NCI-H2107 treated with DMSO at 0.1 percent for 48 hours (cell line): ENCODE measurements around the gene ZNF30.
"Not testable (repeated sequence)": the region's sequence is repeated elsewhere in the genome, so short reads cannot be mapped to it uniquely, and the experiment has no call there.

ENCODE experiments used
- DNase-seq: peaks from one replicate; lab custom pipeline; 2025; ENCODE audit not compliant: unreplicated experiment; lab: John Stamatoyannopoulos, UW

The ZNF30 gene

DNA sequence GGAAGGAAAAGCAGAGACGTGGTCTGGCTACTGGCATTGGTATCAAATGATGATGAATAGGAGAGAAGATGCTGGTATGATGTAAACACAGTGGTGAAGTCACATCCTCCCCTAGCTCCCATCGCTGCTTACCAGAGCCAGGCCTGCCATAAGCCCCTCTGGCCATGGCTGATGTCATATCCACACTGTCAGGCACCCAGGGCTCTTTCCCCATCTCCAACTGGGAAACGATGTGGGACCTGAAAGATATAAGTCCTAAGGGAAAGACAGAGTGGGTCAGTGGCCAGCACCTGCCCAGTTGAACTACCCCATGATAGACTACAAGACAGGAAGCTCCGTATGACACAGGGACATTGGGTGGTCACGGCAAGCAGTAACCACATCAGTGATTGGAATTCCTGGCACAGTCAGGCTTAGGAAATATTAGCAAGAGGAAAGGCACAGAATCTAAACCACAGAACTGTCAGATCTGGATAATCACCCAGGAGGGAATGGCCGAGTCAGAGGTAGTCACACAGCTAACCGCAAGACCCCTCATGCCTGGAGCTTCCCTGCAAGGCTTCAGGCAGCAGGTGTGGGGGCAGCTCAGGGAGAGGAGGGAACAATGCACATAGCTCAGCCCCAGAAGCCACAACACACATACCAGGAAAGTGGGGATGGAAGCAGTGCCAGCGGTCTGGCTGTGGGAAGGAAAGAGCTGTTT is 33.6 kb downstream of the ZNF30 start:
- no peak for DNase-seq

DNA sequence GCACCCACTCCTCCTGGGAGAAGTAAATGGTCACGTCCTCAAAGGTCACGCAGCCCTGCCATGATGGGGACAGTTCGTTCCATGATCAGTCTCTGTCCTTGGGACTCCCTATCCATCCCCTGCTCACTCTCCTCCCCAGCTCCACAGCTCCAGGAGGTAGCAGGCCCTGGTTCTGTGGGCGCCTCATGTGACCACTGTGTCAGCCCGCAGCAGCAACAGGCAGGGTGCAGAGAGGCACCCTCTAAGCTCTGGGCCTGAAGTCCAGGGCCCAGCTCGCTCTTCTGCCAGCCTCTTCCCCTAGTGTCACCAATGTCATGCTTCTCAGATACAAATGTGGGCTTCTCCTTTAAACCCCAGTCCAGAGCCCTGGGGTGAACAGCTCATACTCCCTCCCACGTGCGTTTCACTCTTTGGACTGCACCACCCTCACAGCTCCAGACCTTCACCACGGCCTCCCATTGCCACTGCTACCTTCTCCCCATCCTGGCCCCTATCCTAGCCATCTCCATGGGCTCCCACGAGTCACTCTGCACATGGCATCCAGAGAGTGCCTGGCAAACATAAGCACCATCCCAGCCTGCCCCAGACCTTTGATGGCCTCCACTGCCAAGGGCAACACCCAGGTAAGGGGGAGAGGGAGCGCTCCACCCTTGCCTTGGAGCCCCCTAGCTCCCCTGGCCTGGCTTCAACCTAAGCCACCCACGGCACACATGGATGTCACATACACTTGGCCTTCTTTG is 34.4 kb downstream of the ZNF30 start:
- DNase-seq = no peak

DNA sequence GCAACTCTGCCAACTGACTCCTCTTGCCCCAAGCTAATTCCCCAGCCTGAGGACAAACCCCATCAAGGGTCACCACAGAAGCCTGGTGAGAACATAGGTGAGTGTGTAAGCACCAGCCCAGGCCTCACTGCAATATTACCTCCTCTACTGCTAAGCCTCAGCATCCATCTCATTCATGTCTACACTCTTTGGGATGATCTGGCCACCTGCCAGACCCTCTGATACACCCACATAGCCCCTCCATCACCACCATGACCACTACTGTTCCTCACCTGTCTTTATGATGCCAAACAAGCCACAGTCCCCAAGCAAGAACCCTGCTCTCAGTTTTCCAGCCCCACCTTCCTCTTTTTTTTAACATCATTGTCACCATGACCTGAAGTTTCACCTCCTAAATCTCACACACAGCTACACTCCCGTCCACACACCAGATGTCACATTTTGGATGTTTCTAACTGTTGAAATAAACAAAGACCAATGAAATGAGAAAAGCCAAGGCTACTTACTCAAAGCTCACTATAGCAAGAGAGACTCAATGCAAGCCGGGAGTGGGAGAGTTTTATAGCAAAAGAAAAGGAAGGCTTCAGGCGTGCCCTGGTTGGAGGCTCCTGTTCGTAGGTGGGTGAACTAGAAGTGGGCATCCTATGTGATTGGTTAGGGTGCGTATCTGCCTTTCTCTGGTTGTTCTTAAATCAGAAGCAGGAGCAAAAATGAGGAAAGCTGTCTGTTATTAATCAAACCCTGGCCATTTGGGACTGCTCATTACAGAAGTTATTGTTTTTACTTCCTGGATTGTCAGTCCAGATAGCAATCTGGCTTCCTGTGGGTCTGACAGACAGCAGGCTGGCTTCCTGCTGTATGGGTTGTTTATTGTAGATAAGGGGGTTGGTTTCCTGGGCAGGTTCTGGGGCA is 35.3 kb downstream of the ZNF30 start:
- no peak for DNase-seq

DNA sequence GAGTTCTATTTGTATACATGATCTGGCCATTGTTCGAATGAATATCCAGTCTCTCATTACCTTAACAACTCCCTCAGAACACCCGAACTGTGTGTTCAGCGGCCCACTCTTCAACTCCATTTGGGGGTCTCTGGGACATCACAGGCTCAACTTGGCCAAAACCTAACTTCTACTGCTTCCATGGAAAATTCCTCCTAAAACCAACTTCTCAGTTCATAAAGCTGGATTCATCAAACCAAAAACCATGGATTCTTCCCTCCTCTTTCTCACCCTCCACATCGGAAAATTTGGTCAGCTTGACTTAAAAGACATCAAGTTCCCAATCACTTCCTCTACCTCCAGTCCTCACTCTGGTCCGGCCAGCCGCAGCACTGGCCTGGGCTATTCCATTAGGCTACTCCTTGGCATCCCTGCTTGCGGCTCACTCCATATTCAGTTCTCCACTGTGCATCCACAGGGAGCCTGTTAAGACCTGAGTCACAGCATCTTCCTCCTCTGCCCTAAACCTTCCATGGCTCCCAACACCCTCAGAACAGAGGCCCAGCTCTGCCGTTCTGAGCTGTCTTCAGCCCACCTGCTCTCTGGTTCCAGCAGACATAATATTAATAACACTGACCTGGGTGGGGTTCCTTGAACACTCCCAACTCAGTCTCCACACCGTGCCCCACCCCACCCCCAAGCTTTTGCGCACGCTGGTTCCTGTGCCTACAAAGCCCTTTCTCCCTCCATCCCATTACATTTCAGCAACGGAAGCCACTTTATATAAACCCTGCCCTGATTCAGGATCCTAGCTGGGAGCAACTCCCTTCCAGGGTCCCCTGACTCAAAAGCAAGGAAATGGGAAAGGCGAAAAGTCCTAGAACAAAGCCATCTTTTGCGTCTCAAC is 36.2 kb downstream of the ZNF30 start:
- no peak for DNase-seq

DNA sequence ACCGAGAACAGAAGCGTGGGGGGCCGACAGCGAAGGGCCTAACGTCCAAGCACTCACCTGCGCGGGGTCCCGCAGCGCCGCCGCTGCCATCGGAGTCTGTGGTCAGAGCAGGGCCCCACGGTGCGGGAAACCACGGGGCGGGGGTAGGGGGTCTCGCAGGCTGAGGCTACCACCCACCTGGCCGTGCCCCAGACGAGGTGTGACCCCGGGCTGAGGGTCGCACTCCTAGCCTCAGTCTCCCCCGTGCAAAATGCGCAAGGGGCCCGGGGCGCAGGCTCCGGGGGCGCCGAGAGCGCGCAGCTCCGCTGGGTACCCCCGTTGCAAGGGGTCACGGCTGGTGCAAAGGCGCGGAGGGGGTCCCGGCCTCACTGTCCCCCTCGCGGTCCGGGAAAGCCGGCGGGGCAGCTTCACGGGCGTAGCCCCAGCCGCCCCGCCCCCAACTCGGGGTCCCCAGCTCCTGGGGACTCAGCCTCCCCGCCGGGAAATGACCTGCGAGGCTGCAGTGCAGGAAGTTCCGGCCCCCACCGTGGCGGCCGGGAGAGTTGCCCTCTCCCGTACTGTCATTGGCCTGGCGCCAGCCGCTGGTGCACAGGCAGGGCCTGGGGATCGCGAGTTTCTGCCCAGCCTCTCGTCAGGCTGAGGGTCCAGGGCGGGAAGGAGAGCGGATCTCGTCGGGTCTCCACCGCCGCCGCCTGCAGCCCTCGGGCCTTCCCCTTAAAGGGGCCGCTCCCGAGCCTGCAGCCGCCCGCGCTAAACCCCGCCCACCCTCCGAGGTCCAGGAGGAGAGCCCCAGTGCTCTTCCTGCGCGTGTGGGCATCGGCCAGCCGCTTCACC is 37.1 kb downstream of the ZNF30 start, which contains the start of gene ZNF792:
TSS of gene ZNF792 (minus strand) at position 657 of the 834 bp plus-strand sequence. CDS start at position 90, 567 bp downstream.
- no peak for DNase-seq

DNA sequence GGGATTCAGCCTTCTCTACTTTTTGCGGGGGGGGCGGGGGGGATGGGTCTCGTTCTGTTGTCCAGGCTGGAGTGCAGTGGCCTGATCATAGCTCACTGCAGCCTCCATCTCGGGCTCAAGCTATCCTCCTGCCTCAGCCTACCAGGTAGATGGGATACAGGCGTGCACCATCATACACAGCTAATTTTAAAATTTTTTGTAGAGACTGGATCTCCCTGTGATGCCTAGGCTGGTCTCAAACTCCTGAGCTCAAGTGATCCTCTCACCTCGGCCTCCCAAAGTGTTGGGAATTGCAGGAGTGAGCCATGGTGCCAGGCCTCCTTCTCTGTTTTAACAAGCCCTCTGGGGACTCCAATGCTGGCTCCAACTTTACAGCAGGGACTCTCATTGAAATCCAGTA is 37.9 kb downstream of the ZNF30 start:
- no peak for DNase-seq

DNA sequence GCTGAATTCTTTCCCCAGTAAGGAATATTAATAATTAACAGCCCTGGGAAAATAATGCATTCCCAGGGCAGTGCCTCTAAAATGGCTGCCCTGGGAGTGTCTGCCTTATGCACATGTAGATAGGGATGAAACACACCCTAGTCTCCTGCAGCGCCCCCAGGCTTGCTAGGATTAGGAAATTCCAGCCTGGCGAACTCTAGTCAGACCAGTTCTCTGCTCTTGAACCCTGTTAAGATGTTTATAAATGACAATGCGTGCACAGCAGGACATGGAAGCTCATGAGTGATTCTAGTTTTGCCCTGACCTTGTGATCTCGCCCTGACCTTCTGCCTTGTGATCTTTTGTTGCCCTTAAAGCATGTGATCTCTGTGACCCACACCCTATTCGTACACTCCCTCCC is 38.8 kb downstream of the ZNF30 start:
- DNase-seq = not testable (repeated sequence)

DNA sequence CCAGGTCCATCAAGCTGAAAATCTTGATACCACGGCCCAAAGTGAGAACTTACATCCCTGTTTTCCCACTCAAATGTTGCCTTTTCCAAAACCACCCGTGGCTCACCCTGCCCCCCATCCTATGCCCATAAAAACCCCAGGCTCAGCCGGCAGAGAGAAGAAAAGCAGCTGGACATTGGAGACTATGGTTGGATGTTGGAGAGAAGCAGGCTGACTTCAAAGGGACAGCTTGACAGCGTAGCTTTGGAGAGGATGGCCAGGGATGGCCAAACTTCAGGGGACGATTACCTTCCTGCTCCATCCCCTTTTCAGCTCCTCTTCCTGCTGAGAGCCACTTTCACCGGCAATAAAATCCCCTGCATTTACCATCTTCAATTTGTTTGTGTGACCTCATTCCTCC is 40.8 kb downstream of the ZNF30 start:
- DNase-seq = no peak

DNA sequence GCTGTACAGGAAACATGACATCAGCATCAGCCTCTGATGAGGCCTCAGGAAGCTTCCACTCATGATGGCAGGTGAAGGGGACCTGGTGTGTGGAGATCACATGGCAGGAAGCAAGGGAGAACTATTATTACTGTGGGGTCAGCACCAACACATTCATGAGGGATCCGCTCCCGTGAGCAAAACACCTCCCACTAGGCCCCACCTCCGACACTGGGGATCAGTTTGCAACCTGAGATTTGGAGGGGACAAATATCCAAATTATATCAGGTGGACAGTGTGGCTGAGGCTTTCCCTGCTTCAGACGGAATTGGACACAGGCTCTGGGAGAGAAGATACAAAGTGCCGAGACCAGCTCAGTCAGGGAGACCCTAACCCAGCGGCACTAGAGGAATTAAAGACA is 43.0 kb downstream of the ZNF30 start:
- no peak for DNase-seq

DNA sequence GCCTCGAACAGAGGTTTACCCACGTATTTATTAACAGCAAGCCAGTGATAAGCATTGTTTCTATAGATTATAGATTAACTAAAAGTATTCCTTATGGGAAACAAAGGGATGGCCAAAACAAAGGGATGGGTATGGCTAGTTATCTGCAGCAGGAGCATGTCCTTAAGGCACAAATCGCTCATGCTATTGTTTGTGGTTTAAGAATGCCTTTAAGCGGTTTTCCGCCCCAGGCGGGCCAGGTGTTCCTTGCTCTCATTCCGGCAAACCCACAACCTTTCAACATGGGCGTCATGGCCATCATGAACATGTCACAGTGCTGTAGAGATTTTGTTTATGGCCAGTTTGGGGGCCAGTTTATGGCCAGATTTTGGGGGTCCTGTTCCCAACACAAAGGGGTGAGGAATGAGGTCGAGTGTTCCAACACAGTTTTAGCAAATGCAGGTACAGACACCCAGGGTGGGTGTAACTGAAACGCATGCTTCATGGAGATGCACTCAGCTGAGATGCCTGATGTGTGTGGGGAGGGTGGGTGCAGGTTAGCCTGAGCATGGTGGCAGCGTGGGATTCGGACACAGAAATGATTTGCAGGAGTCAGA is 43.6 kb downstream of the ZNF30 start:
- not testable (repeated sequence) for DNase-seq

DNA sequence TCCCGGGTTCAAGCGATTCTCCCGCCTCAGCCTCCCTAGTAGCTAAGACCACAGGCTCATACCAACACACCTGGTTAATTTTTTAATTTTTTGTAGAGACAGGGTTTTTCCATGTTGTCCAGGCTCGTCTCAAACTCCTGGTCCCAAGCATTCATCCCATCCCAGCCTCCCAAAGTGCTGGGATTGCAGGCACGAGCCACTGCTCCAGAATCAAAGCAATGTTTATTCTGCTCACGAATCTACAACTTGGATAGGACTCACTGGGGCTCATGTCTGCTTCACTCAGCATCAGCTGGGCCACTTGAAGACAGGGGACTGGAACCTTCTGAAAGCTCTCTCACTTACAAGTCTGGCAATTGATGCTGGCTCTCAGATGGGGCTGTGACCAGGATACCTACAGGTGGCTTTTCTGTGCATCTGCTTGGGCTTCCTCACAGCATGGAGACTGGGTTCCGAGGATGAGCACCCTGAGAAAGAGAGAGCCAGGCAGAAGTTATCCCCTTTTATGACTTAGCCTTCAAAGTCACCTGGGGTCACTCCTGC is 45.5 kb downstream of the ZNF30 start:
- DNase-seq = no peak

DNA sequence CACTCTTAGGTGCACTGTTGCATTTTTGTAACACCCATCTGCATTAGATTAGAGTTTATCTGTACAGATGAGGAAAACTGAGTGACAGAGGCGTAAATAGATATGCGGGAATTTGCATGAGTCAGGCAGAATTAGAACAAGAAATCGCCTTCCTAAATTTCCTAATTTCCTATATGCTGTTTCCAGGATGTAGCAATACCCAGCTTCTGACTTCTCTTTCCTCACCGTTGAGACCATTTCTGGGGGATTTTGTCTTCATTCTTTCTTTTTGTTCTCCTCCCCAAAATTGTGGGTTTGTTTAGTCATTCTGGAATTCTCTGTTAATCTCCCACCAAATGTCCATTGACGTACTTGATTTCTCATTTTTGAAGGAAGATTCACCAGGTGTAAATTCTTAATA is 47.9 kb downstream of the ZNF30 start:
- no peak for DNase-seq

DNA sequence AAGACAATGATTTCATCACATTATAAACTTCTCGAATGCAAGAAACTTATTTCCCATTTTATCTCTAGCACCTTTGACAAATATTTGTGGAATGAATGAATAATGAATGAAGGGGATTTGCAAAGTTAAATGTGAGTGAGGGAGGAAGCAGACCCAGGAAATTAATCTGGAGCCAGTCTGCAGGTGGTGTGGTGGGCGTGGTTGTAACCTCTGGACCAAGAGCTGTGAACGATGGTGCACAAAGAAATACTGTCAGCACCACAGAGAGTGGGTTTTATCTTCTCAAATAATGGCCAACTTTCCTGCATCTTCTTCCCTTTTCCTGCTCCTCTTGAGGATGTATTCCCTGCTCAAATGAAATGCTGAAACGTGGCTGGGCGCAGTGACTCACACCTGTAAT is 48.4 kb downstream of the ZNF30 start:
- DNase-seq = no peak

DNA sequence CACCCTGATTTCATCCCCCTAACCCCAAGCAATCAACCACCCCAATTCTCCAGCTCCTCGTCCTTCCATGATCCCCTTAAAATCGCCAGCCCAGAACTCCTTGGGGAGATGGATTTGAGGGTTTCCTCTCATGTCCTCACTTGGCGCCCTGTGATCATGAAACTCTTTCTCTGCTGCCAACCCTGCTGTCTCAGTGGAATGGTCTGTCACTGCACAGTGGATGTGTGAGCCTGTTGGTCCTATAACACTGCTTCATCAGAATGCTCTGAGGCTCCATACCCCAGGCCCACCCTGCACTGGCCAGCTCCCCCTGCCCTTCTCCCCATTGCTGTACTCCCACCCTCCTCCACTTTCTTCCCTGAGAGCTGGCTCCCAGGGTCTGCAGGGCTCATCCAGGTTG is 49.9 kb downstream of the ZNF30 start:
- no peak for DNase-seq

DNA sequence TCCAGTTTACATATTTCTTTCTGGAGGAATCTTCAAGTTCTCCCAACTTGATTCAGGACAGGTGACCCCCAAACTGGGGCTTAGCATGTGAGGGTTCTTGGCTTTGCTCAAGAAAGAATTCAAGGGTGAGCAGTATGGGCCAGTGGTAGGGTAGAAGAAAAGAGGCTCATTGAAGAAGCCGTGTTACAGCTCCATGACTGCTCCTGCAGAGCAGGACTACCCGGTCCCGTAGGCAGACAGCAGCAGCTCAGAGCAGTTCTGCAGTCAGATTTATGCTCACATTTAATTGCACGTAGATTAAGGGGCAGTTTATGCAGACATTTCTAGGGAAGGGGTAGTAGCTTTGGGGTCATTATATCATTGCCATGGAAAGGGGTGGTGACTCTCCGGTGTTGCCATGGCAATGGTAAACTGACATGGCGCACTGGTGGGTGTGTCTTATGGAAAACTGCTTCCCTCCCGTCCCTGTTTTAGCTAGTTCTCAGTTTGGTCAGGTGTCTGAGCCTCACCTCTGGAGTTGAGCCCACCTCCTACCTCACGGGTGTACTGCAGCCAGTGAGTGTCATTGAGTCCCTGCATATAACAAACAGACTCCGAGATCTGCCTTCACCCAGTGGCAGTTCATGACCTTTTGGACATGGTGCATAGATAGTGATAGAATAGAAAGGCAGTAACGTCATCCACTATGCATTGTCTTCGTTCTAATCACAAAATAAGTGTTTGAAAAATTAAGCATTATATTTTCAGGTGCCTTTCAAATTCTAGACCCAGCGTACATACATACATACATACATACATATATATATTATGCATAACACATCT is 53.3 kb downstream of the ZNF30 start:
- no peak for DNase-seq

DNA sequence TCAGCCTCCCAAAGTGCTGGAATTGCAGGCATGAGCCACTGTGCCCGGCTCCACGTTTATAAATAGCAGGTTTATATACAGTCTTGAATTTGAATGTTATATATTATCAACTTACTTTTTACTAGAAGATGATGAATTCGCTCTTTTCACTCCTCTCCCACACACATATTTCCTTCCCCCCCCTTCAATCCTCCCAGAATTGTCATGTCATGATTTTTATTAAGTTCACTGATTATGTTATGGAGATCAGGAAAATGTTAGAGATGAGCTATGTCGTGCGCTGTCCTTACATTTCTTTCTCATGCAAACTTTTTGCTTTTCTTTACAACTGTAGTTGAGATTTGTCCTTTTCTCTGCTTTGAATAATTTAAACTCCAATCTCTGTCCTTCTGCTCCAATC is 55.6 kb downstream of the ZNF30 start:
- DNase-seq = no peak

DNA sequence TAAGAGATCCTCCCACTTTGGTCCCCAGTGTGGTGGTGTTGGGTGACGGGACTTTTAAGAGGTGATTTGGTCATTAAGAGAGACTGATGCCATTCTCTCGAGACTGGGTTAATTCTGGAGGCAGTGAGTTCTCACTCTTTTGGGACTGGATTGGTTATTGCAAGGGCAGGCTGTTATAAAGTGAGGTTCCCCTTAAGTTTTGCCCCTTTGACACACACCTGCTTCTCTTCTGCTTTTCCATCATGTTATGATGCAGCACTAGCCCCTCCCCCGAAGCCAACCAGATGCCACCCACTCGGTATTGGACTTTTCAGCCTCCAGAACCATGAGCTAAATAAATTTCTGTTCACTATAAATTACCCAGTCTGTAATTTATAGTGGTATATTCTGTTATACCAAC is 57.1 kb downstream of the ZNF30 start:
- no peak for DNase-seq

DNA sequence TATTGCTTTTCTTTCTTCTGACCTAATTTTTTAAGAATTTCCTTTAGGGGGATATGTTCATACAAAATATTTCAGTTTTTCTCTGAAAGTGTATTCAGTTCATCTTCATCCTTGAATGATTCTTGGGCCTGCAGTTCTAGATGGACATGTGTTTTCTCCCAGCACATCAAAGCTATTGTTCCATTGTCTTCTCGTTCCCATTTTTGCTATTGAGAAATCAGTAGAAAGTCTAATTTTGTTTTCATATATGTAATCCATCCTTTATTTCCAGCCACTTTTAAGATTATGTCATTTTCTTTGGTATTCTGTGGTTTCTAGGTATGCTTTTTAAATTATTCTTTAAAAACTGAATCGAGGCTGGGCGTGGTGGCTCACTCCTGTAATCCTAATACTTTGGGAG is 57.6 kb downstream of the ZNF30 start:
- no peak for DNase-seq
